Ramos (cell line): ENCODE results near the gene IPP.
"Not testable (repeated sequence)": the region's sequence is repeated elsewhere in the genome, so short reads cannot be mapped to it uniquely, and the experiment has no call there.

Source experiments
- in situ Hi-C: fragments of 300-500 bp; cut with MboI; formaldehyde crosslinking; loops from one replicate; pipeline ENCODE4 v1.14.3; 2022; ENCODE audit warnings: low sequenced_read_pairs; ENCODE audit not compliant: unreplicated experiment

Gene IPP

GRCh38 chr1:45750298-45751038 is at the start of gene IPP:
Gene IPP (minus strand): TSS chr1:45750653. CDS start chr1:45746411, 4,242 bp downstream.
- in situ Hi-C loops, result no loop called here

GRCh38 chr1:45796946-45797345 is 46.5 kb upstream of the IPP start:
- in situ Hi-C loops, result no loop called here

- in situ Hi-C loops, result no loop called here
These were observed 45.9 kb upstream of the IPP start for GRCh38 chr1:45796381-45796780.

- in situ Hi-C loops, result no loop called here
These were observed 43.6 kb upstream of the IPP start for GRCh38 chr1:45793942-45794604.

GRCh38 chr1:45792744-45793143 is 42.3 kb upstream of the IPP start:
- in situ Hi-C loops, result no loop called here

- in situ Hi-C loops, result no loop called here
These were observed 39.1 kb upstream of the IPP start for GRCh38 chr1:45789601-45790000.

GRCh38 chr1:45787905-45788304 is 37.5 kb upstream of the IPP start:
- in situ Hi-C loops, result no loop called here

- in situ Hi-C loops, result no loop called here
These were observed 35.1 kb upstream of the IPP start for GRCh38 chr1:45785583-45785982.

- in situ Hi-C loops, result no loop called here
These were observed 25.3 kb upstream of the IPP start for GRCh38 chr1:45775794-45776193.

GRCh38 chr1:45772971-45773370 is 22.5 kb upstream of the IPP start:
- in situ Hi-C loops, result no loop called here

GRCh38 chr1:45769261-45769932 is 18.9 kb upstream of the IPP start:
- in situ Hi-C loops, result no loop called here

GRCh38 chr1:45767035-45767434 is 16.6 kb upstream of the IPP start:
- in situ Hi-C loops, result no loop called here

- in situ Hi-C loops, result no loop called here
These were observed 15.7 kb upstream of the IPP start for GRCh38 chr1:45765999-45766792.

GRCh38 chr1:45762291-45762690 is 11.8 kb upstream of the IPP start:
- in situ Hi-C loops, result no loop called here

GRCh38 chr1:45755697-45756096 is 5.2 kb upstream of the IPP start:
- in situ Hi-C loops, result no loop called here

GRCh38 chr1:45753248-45754037 is 3.0 kb upstream of the IPP start:
- in situ Hi-C loops, result no loop called here

GRCh38 chr1:45752441-45753052 is 2.1 kb upstream of the IPP start:
- in situ Hi-C loops, result no loop called here

GRCh38 chr1:45752014-45752413 is 1.6 kb upstream of the IPP start:
- in situ Hi-C loops, result no loop called here

- in situ Hi-C loops, result not testable (repeated sequence)
These were observed 786 bp upstream of the IPP start for GRCh38 chr1:45751039-45751838.
